Stimulated activated CD8-positive, alpha-beta memory T cell treated with anti-CD3 and anti-CD28 coated beads, Interleukin-15, amount 100 ng/mL, for 24 hours (primary cell): ENCODE results near the gene SMAD7.

ENCODE experiments used
- DNase-seq: peaks from one replicate; pipeline ENCODE4 v3.0.0-alpha.2; 2020; ENCODE audit warnings: low read depth

Gene SMAD7

DNA sequence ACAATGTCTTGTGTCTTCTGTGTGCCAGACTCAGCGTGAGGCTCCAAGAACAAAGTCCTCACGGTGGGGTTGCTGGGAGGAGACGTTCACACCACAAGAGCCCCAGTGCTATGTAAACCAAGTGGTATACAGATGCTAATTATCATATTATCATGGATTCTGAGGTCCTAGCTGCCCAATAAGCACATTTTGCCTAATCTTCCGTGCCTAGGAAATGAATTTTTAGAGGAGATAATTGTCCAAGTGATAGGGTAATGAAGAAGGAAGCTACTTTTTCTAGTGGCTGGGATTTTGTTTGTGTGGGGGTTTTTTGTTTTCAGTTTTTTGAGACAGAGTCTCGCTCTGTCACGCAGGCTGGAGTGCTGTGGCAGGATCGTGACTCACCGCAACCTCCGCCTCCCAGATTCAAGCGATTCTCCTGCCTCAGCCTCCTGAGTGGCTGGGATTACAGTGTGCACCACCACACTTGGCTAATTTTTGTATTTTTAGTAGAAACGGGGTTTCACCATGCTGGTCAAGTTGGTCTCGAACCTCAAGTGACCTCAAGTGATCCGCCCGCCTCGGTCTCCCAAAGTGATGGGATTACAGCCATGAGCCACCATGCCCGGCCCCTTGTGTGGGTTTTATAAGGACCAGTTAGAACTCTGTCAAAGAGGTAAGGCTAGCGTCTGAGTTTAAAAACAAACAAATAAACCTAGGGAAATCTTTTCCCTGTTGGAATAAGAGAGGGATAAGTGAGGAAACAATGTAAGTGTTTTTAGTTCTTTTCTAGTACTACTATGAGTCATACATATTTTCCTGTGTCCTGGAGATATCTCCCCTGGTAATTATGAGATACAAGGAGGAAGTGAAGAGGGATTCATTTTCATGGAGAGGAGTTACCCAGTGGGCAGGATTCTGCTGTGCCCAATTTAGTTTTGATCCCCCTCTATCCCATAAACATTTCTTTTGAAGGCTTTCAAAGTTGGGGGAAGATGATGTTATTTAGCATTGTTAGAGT is 9.5 kb upstream of the SMAD7 start:
- DNase-seq: no peak

- DNase-seq: no peak
Observed at GRCh38 chr18:48959551-48959920, 8.8 kb upstream of the SMAD7 start.

DNA sequence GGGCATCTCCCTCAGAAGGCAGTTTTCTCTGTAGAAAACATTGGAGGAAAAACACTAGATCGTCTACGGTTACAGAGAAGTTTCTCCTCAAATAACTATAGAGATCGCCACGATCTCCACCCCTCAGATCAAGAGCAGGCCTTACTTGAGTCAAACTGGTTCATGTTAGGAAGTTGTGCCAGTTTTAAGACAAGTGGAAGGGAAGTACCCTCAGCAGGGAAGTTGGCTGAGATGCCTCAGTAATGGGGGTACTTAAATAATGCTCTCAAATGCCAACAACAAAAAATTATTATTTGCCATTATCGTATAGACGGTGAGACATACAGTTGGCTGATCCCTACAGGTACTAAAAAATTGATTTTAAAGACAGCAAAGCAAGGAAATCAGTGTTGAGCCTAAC is 8.2 kb upstream of the SMAD7 start:
- no peak for DNase-seq

- no peak for DNase-seq
Observed at GRCh38 chr18:48957616-48958015, 6.9 kb upstream of the SMAD7 start.

DNA sequence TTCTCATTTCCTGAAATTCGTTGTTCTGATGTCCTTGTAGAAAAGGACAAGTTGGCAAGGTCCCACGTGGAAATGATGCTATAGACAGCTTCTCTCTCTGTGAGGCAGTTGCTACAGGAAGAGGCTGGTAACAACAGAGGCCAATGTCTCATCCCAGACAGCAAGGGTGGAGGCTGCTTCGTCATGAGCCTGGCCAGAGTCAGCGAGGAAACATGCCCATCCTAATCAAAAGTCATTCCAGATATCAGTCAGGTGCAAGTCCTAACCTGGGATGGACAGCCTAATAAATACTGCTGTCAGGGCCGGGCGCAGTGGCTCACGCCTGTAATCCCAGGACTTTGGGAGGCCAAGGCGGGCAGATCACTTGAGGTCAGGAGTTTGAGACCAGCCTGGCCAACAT is 6.4 kb upstream of the SMAD7 start:
- DNase-seq: no peak

DNA sequence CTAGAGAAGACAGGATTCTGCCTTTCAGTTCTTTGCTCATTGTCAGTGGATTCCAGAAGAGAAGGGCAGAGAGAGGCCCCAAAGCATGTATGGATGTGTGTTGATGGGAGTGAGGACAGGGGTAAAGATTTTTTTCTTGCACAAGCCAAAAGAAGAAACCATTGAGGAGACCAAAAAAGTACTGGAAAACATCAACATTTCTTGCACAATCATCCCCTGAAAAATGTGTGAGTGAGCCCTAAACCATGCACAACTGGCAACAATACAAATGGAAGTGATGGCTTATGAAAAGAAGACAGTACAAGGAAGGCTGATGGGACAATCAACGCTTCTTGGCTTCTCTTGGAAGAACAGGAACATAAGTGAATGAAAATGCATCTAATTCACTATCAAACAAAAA is 5.6 kb upstream of the SMAD7 start:
- no peak for DNase-seq

- no peak for DNase-seq
Observed at GRCh38 chr18:48955830-48956261, 5.1 kb upstream of the SMAD7 start.

GRCh38 chr18:48954886-48955819 is 4.4 kb upstream of the SMAD7 start:
- no peak for DNase-seq

DNA sequence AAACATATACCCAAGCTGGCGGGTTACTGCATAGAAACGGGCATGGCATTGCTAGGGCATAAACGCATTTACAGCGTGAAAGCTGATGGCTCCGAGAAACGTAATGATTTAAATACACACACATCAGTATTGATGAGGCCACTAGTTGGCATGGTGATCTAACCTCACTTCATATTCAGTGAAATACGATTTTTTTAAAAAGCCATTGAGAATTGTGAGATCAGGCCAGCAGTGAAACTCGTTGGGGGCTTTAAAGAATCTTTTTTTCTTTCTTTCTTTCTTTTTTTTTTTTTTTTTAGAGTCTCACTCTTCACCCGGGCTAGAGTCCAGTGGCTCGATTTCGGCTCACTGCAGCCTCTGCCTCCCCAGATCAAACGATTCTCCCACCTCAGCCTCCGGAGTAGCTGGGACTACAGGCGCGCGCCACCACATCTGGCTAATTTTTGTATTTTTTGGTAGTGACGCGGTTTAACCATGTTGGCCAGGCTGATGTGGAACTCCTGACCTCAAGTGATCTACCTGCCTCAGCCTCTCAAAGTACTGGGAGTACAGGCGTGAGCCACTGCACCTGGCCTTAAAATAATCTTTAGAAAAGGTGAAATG is 2.4 kb upstream of the SMAD7 start:
- DNase-seq: no peak

DNA sequence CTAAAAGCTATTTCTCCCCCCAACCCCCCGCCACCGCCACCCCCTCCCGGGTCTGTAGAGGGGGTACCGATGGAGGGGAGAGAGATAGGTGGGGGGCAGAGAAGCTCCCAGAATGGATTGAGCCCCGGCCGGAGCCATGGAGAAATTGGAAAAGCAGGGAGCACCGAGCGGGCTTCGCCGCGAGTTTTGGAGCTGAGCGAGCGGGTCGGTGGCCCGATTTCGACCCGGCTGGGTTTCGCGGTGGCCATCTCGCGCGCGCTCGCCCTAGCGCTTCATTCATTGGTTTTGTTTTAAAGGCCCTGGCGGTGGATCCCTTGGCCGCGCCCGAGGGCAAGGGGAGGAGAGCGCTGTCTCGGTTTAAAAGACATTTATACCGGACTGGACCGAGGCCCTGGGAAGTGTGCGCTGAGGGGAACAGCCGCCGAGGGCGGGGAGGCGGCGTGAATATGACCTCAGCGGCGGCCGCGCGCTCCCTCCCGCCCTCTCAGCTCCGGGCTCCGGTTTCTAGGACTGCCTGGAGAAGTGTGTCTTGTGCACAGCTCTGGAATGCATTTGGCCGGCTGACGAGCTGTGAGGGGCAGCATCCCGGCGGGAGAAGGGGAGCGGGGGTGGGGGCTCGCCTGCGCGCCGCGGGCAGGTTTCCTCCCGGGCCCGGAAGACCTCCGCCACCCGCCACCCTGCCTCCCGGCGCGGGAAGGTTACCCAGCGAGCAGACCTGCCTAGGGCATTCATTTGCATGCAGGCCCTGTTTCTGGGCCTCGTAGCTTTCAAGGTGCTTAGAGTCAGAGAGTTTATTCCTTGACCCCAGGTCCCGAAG is 1.7 kb upstream of the SMAD7 start:
- no peak for DNase-seq

DNA sequence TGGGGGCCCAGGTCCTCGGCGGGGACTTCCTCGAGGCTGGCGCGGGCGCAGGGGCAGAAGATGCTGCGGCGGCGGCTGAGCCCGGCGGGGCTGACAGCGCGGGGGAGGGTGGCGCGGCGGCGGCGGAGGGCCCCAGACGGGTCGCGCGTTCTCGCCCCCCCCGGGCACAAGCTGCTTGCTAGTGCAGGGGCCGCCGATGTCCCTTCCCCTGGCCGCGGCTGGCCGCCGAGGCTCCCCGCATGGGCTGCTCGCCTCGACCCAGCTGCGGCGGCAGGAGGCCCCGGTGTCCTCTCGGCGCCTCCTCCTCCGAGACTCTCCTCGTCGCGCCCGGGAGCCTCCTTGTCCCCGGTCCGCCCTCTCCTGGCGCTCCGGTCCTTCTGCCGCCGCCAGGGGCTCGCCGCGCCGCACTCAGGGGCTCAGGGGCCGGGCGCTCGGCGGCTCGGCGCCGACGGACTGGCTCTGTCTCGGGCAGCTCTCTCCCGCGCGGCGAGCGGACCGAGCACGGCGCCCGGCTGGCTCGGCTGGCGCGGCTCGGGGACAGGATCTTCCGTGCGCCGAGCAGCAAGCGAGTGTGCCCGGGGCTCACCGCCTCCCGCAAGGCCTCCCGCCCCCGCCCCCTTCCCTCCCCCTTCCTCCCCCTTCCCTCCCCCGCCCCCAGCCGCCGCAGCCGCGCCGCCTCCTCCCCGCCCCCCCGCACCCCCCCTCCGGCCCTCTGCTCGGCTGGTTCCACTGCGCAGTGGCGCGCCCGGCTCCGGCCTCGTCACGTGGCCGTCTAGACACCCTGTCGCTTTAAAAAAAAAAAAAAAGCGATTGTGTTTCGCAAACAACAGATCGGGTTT is 902 bp upstream of the SMAD7 start:
- peak; percentile 38 for DNase-seq

DNA sequence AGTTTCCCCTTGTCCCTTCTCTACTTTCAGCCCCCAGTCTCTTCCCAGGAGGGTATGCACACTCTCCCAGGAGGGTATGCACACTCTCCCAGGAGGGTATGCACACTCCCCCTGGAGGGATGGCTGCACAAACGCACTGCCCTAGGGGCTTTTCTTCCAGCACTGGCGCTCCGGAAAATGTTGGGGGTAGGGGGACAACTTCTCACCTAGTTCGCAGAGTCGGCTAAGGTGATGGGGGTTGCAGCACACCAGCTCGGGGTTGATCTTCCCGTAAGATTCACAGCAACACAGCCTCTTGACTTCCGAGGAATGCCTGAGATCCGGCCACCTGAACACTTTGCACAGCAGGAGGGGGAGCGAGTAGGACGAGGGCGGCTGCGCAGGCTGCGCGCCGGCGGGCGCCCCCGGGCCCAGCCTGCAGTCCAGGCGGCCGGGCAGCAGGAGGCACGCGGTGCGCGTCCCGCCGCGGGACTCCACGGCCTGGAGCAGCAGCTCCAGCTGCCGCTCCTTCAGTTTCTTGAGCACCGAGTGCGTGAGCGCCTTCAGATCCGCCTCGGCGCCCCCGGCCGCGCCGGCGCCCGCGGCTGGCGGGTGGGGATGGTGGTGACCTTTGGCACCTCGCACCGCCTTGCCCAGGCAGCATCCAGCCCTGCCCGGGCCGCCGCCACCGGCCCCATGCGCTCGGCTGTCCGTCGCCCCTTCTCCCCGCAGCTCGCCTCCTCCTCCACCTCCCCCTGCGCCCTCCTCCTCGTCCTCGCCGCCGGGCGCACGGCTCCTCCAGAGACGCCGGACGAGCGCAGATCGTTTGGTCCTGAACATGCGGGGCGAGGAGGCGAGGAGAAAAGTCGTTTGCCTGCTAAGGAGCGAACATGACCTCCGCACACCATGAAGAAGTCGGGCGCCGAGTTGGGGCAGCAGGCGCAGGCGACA is 894 bp downstream of the SMAD7 start:
- no peak for DNase-seq

- no peak for DNase-seq
Observed at GRCh38 chr18:48949050-48949605, 1.6 kb downstream of the SMAD7 start.

- no peak for DNase-seq
Observed at GRCh38 chr18:48948112-48949049, 2.4 kb downstream of the SMAD7 start.

- no peak for DNase-seq
Observed at GRCh38 chr18:48947560-48947959, 3.2 kb downstream of the SMAD7 start.

DNA sequence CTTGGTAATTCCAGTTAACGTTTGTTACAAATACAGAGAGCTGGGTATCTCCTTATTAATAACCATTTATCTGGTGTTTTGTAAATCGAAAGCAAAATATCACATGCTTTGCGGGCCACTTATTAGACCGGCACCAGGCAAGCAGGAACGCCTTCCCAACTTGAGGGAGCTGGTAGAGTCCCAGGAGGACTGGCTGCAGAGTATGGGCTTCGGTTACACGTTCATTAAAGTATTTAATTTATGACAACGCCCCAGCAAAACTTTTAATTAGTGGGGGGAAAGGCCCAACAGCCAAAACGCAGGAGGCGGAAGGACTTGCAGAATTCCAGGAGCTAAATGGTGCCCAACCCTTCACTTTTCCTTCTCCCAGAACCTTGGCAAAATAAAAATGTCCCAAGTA is 3.7 kb downstream of the SMAD7 start:
- DNase-seq: no peak

DNA sequence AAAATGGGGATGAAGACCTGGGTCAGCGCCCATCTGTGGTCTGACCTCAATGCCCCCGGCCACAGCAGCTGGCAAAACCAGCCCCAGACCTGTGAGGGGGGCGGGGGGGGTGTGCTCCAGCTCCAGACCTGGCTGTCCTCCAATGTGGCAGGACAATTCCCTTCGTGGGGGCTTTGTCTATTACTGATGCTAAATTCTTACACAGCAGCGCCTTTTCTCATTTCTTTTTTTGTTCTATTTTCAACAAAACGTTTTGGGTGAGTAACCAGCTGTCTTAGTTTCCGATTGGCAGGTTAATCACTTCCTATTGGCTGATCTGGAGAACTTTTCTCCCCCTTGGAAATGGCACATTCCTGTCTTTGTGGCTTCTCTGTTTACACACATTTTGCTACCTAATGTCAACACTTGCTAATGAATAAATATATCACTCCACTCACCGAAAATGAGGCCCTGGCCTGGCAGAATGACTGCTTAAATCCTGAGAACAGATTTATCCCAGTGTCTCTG is 4.4 kb downstream of the SMAD7 start:
- DNase-seq: no peak

DNA sequence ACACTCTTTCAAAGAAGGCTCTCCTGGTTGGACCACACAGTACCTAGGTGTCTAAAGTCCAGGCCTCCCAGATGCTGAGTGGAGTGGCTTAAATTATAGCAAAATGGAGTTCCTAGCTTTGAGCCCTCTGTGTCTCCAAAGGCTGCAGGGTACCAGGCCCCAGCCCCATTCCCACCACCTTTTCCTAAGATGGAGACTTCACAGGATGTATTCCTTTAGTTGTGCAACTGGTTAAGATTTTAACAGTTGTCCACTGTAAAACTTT is 4.9 kb downstream of the SMAD7 start:
- DNase-seq: no peak
